OCI-LY7 (cell line): ENCODE data around the gene PRKG1. TPM values are rescaled to one million over a fixed set of nuclear protein-coding genes. Genes with fewer than 3 reads are reported as not detected.

Source experiments
- BruUV-seq: library from RNA; stranded (reverse); fragments of 400-500 nt; replicated peaks from 2 replicates; lab custom pipeline; 2021; lab: Mats Ljungman, UMichigan
- CTCF ChIA-PET: fragments of 300-600 bp; sonication (Branson Sonifier 250); formaldehyde crosslinking; loops from one replicate; lab custom pipeline; 2022; ENCODE audit warnings: antibody characterized with exemption; ENCODE audit not compliant: unreplicated experiment; lab: Charles Lee
- POLR2A ChIA-PET: fragments of 300-600 bp; sonication (Branson Sonifier 250); formaldehyde crosslinking; loops from one replicate; lab custom pipeline; 2022; ENCODE audit warnings: antibody characterized with exemption; lab: Charles Lee
- DNase-seq: peaks from one replicate; pipeline ENCODE4 v3.0.0-alpha.2; 2015; ENCODE audit warnings: low spot score
- H2AFZ ChIP-seq: fragments of 200-600 bp; sonication (generic), shearing (Covaris generic); 2 replicates; pipeline ENCODE4 v1.6.1; 2014; ENCODE audit warnings: mild to moderate bottlenecking, antibody characterized with exemption, low read length, moderate library complexity
- H3K27ac ChIP-seq: fragments of 200-600 bp; sonication (generic); 2 replicates; pipeline ENCODE4 v1.5.1; 2014; ENCODE audit warnings: mixed run types, low read depth, mild to moderate bottlenecking, moderate library complexity, low read length, inconsistent platforms; ENCODE audit not compliant: poor library complexity, severe bottlenecking
- H3K36me3 ChIP-seq: fragments of 200-600 bp; sonication (generic); 2 replicates; pipeline ENCODE4 v1.6.1; 2014; ENCODE audit warnings: mild to moderate bottlenecking, antibody characterized with exemption, low read length, moderate library complexity, mixed read lengths; ENCODE audit not compliant: insufficient read depth
- H3K4me1 ChIP-seq: fragments of 200-600 bp; sonication (generic); 2 replicates; pipeline ENCODE4 v1.5.1; 2014; ENCODE audit warnings: mild to moderate bottlenecking, low read length; ENCODE audit not compliant: insufficient read depth, poor library complexity, severe bottlenecking
- H3K4me2 ChIP-seq: fragments of 200-600 bp; sonication (generic); 2 replicates; pipeline ENCODE4 v1.6.1; 2014; ENCODE audit warnings: mild to moderate bottlenecking, low read length
- H3K4me3 ChIP-seq: fragments of 200-600 bp; sonication (generic); 2 replicates; pipeline ENCODE4 v1.5.1; 2014; ENCODE audit warnings: mild to moderate bottlenecking, low read depth, low read length; ENCODE audit not compliant: poor library complexity, severe bottlenecking
- H3K79me2 ChIP-seq: fragments of 200-600 bp; sonication (generic); 2 replicates; pipeline ENCODE4 v1.6.1; 2016; ENCODE audit warnings: low read depth, mild to moderate bottlenecking, low read length, moderate library complexity, mixed read lengths; ENCODE audit not compliant: insufficient read depth
- H3K9me2 ChIP-seq: fragments of 200-600 bp; sonication (generic); 2 replicates; pipeline ENCODE4 v1.6.1; 2016; ENCODE audit warnings: mild to moderate bottlenecking, low read length, mixed read lengths; ENCODE audit not compliant: insufficient read depth
- H3K9me3 ChIP-seq: fragments of 200-600 bp; sonication (generic); 2 replicates; pipeline ENCODE4 v1.6.1; 2014; ENCODE audit warnings: mild to moderate bottlenecking, mixed run types, low read length, mixed read lengths
- H4K20me1 ChIP-seq: fragments of 200-600 bp; sonication (generic); 2 replicates; pipeline ENCODE4 v1.6.1; 2014; ENCODE audit warnings: mild to moderate bottlenecking, antibody characterized with exemption, low read length, moderate library complexity, mixed read lengths; ENCODE audit not compliant: insufficient read depth
- EZH2phosphoT487 ChIP-seq: fragments of 200-600 bp; sonication (generic); IDR thresholded peaks from 2 replicates; pipeline ENCODE4 v1.6.1; 2018; ENCODE audit warnings: low read depth, borderline replicate concordance, mild to moderate bottlenecking, mixed run types, antibody characterized with exemption, low read length, moderate library complexity, mixed read lengths
- intact Hi-C: fragments of 100-400 bp; cut with micrococcal nuclease; formaldehyde crosslinking; loops from one replicate; pipeline ENCODE4 v1.10.0; 2022; ENCODE audit not compliant: unreplicated experiment
- total RNA-seq, 2 experiments: library from RNA; depleted of rRNA in 1 of 2; stranded (reverse); fragments of >200 nt in 1 of 2; shearing (Covaris generic) in 1 of 2; gene quantifications; 2 replicates each; pipeline ENCODE4 v1.2.3, GENCODE V29; 2014 to 2022
- TF ChIP-seq, protein P1 (sequence below): fragments of 200-600 bp; sonication (generic); conservative IDR thresholded peaks from 2 replicates; pipeline ENCODE4 v1.5.1; 2014; ENCODE audit warnings: mild to moderate bottlenecking, antibody characterized with exemption, low read length, moderate library complexity, mixed read lengths

PRKG1 gene
- total RNA-seq, 2 experiments from 2014 or later: not detected

DNA sequence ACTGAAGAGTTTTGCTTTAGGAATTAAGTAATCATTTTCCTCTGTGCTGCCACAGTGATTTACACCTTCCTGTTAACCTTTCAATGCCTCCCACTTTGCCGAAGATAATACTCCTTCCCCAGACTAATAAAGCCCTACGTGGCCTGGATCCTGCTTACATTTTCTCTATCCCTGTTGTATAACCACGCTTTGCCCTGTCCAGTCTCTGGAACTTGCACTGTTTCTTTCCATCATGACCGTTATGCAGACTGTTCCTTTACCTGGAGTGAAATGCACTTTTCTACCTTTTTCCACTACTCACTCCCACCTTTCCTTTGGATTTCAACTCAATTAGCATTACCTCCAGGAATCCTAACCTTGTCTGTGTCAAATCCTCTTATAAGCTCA, 154.4 kb downstream of the PRKG1 start:
- no peak overlapping the region for H3K27ac ChIP-seq
- H3K9me3 ChIP-seq: no peaks in the 10 kb centered on the region
- H3K4me1 ChIP-seq: no peaks in the 10 kb centered on the region
- ChIA-PET CTCF (no interaction called here), POLR2A (no interaction called here)
- no peak for DNase-seq
- no peaks in the 10 kb centered on the region for H4K20me1 ChIP-seq
- H3K79me2 ChIP-seq: no peaks in the 10 kb centered on the region
- H3K9me2 ChIP-seq: no peaks in the 10 kb centered on the region
- no peak overlapping the region for H3K4me3 ChIP-seq
- H2AFZ ChIP-seq: no peak overlapping the region
- H3K4me2 ChIP-seq: no peak overlapping the region
- H3K36me3 ChIP-seq: no peaks in the 10 kb centered on the region
- TF ChIP-seq, protein P1, sequence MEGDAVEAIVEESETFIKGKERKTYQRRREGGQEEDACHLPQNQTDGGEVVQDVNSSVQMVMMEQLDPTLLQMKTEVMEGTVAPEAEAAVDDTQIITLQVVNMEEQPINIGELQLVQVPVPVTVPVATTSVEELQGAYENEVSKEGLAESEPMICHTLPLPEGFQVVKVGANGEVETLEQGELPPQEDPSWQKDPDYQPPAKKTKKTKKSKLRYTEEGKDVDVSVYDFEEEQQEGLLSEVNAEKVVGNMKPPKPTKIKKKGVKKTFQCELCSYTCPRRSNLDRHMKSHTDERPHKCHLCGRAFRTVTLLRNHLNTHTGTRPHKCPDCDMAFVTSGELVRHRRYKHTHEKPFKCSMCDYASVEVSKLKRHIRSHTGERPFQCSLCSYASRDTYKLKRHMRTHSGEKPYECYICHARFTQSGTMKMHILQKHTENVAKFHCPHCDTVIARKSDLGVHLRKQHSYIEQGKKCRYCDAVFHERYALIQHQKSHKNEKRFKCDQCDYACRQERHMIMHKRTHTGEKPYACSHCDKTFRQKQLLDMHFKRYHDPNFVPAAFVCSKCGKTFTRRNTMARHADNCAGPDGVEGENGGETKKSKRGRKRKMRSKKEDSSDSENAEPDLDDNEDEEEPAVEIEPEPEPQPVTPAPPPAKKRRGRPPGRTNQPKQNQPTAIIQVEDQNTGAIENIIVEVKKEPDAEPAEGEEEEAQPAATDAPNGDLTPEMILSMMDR: no peak
- TF ChIP-seq EZH2phosphoT487: no peak
- no TSS peak for BruUV-seq
- intact Hi-C loops: no loop called here

DNA sequence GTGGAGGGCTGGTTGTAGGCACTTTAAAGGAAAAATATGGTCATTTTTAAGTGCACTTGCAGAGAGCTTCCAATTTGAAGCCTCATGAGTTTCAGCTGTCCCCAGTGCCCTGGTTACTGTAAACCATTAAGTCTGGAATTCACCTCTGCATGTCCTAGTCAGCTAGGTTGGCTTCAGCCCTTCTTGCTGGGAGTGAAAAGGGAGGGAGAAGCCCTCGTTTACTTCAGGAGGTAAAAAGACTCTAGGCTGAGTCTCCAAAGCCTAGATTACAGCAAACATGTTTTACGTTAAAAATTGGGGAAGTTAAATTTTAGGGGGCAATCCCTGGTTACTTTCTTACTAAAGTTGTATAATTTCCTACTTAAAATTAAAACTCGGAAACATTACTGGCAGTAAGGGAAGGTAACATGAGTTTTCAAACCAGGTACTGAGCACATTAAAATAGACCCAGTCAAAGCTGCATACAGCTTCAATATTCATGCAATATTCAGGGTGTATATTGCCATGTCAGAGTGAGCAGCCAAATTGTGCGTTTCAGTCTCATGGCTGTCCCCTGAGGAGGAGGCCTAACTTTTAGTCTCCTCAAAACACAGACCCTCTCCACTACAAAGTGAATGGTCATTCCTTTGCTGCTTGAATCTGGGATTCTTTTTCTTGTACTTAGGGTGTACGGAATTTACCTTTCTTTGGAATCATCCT, 156.7 kb downstream of the PRKG1 start:
- H3K4me1 ChIP-seq: no peaks in the 10 kb centered on the region
- no peaks in the 10 kb centered on the region for H3K9me2 ChIP-seq
- no peak for TF ChIP-seq EZH2phosphoT487
- TF ChIP-seq, protein P1: no peak
- no peak overlapping the region for H3K4me3 ChIP-seq
- H3K27ac ChIP-seq: no peak overlapping the region
- no peaks in the 10 kb centered on the region for H3K79me2 ChIP-seq
- intact Hi-C loops: no loop called here
- POLR2A ChIA-PET: no interaction called here
- no peak overlapping the region for H2AFZ ChIP-seq
- H3K4me2 ChIP-seq: no peak overlapping the region
- no peaks in the 10 kb centered on the region for H3K9me3 ChIP-seq
- CTCF ChIA-PET: no interaction called here
- H3K36me3 ChIP-seq: no peaks in the 10 kb centered on the region
- no TSS peak for BruUV-seq
- no peaks in the 10 kb centered on the region for H4K20me1 ChIP-seq
- no peak for DNase-seq

DNA sequence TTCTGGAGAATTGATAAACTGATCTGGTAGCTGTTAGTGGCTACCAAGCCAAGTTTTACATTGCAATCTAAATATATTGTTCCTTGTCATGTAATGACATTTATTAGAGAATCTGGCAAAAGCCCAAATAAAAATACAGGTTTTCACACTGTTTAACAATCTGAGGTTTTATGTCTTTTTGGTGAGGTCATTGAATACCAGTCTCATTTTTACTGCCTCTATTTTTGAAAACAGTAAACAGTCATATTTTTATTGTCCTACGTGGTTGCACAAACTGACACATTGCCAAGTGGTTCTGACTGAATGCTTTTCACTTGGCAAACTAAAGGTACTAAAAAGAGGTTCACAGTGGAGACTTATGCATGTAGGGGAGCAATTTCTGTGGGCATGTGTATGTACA, 157.5 kb downstream of the PRKG1 start:
- Histone ChIP-seq H3K27ac (no peak overlapping the region), H3K9me2 (no peaks in the 10 kb centered on the region), H4K20me1 (no peaks in the 10 kb centered on the region), H2AFZ (no peak overlapping the region), H3K4me3 (no peak overlapping the region), H3K9me3 (no peaks in the 10 kb centered on the region), H3K36me3 (no peaks in the 10 kb centered on the region), H3K4me2 (no peak overlapping the region), H3K4me1 (no peaks in the 10 kb centered on the region), H3K79me2 (no peaks in the 10 kb centered on the region)
- intact Hi-C loops: no loop called here
- ChIA-PET POLR2A (no interaction called here), CTCF (no interaction called here)
- no TSS peak for BruUV-seq
- TF ChIP-seq, protein P1: no peak
- no peak for TF ChIP-seq EZH2phosphoT487
- no peak for DNase-seq
